Measurements from ENCODE around the gene NAP1L4.

NAP1L4 gene

GRCh38 chr11:2902784-2903671, 89.1 kb downstream of the NAP1L4 start:
- no peak for DNase-seq

DNA sequence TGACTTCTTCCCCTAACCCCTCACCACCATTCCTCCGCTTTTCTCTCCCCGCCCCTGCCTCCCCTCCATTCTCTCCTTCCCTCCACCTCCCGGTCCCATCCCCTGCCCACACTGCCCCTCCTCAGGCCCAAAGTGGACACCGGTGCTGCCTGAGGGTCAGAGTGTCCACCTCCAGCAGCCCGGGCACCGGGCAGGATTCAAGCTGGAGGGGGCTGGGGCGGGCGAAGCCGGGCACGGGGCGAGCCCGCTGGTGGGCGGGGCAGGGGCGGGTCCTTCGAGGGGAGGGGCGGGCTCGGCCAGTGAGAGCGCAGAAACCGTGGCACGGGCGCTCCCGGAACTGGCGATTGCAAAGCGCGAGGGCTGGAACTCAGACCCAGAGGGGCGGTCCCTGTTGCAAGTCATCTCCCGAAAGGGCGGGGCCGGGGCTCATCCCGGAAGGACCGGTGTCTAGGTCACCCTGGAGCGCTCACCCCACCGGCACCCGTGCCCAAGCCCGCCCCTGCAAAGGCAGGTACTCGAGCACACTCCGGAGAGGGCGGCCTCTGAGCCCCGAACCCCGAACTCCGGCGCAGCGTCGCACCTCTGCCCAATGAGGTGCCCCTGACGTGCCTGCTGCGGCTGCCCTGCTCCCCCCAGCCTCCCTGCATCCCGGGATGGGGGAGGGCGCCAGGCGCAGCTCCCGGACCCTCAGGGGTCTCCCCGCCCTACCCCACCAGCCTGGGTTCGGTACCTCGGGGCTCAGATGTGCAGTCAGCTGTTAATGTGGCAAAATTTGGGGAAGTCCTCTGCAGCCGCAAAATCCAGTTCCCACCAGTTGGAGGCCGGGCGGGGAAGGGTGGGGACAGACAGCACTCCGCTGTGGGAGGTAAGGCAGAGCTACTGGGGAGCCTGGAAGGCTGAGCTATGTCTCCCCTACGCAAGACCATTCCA, 90.0 kb downstream of the NAP1L4 start:
- DNase-seq: peak; percentile 94

GRCh38 chr11:2901196-2901796, 90.8 kb downstream of the NAP1L4 start:
- no peak for DNase-seq

- DNase-seq: no peak
These were observed 92.9 kb downstream of the NAP1L4 start for GRCh38 chr11:2899080-2899783.

GRCh38 chr11:2898366-2899079, 93.6 kb downstream of the NAP1L4 start:
- DNase-seq: no peak

DNA sequence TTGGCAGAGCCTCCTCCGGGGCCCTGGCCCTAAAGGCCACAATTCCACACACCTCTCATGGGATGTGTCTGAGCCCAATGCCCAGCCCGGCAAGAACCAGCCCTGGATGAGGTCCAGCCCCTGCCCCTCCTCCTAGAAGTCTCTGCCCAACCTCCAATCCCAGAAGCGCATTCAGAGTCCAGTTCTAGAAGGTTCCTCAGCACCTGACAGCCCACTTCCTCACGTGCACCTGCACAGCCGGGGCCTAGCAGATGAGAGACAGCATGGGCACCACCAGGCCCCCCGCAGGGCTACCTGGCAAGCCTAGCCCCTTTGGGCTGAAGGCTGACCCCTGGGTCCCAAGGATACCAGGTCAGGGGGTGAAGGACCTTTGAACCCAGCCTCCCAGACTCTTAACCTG, 95.1 kb downstream of the NAP1L4 start:
- DNase-seq: no peak

GRCh38 chr11:2896047-2896446, 96.1 kb downstream of the NAP1L4 start:
- DNase-seq: no peak
